Fibroblast of mammary gland (primary cell): ENCODE data around the gene TIMP2.

Source experiments
- DNase-seq: peaks from one replicate; pipeline ENCODE4 v3.0.0-alpha.2; 2010; ENCODE audit warnings: low read depth
- H3K4me3 ChIP-seq: 2 replicates; pipeline ENCODE4 v1.5.1; 2011; ENCODE audit warnings: low read depth, mild to moderate bottlenecking, low read length, moderate library complexity; ENCODE audit not compliant: control insufficient read depth
- TF ChIP-seq, protein P1 (sequence below): conservative IDR thresholded peaks from 2 replicates; pipeline ENCODE4 v1.5.1; 2011; ENCODE audit warnings: low read depth, low read length, inconsistent platforms; ENCODE audit not compliant: control insufficient read depth, insufficient read depth

TIMP2 gene

DNA sequence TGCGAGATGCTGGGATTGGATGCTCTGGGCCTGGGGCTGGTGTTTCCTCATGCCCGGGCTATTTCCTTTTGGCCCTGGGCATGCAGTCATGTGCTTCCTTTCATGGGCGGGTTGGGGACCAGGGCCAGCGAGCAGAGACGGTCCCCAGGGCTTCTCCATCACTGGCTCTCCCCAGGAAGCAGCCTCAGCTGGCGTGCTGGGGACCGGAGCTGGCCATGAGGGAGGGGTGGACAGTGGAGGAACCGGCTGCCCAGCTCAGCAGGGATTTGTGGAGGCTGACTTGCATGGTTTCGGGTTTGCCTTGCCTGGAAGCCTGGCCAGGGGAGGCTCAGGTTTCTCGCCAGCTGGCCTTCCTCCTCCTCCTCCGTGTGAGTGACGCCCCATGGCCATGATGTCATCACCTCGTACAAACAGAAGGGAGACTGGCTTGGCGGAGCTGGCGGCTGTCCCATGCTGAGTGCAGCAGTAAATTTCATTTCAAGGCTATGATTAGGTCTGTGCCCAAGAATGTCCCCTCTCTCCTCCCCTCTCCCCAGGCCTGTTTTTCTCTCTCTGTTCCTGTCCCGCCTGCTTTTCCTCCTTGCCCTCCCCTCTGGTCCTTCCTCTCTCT lies 8.9 kb upstream of the TIMP2 start:
- DNase-seq = peak; percentile 99
- peak overlapping the region; percentile 26 for H3K4me3 ChIP-seq
- TF ChIP-seq, protein P1, sequence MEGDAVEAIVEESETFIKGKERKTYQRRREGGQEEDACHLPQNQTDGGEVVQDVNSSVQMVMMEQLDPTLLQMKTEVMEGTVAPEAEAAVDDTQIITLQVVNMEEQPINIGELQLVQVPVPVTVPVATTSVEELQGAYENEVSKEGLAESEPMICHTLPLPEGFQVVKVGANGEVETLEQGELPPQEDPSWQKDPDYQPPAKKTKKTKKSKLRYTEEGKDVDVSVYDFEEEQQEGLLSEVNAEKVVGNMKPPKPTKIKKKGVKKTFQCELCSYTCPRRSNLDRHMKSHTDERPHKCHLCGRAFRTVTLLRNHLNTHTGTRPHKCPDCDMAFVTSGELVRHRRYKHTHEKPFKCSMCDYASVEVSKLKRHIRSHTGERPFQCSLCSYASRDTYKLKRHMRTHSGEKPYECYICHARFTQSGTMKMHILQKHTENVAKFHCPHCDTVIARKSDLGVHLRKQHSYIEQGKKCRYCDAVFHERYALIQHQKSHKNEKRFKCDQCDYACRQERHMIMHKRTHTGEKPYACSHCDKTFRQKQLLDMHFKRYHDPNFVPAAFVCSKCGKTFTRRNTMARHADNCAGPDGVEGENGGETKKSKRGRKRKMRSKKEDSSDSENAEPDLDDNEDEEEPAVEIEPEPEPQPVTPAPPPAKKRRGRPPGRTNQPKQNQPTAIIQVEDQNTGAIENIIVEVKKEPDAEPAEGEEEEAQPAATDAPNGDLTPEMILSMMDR = no peak

DNA sequence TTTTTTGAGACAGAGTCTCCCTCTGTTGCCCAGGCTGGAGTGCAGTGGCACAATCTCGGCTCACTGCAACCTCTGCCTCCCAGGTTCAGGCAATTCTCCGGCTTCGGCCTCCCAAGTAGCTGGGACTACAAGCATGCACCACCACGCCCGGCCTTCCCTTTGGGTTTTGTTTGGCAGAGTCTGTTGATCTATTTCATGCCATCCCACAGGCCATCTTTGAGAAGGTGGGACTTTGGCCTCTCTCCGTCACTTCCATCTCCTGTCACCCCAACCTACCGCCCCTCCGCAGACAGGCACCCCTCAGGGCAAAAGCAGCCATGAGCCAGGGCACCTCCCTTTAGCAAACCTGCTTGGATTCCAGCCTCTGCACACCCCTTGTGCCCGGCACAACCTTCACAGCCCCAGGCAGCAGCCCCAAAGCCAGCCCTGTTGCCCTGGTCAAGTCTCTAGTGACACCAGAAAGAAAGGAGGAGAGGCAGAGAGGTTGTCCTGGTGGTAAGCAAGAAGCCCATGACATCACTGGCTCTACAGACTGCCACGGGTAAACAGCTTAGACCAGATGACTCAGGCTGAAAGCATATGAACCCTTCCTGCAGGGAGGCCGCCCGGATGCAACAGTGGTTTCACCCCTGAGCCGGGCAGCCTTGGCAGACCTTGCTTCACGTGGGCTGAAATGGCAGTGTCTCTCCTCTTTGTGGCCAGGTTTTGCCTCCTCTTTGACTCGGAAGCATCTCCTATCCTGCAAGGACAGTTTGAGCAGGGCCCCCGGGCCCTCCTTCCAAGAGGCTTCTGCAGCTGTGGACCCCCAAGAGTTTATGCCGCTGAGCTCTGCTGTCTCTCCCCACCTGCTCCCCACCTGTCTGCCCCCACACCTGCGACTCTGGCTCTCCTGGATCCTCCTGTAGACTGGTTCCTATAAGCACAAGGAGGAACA lies 8.1 kb upstream of the TIMP2 start:
- H3K4me3 ChIP-seq = peak overlapping the region; percentile 26
- peak; percentile 99 for DNase-seq
- TF ChIP-seq, protein P1 = no peak

DNA sequence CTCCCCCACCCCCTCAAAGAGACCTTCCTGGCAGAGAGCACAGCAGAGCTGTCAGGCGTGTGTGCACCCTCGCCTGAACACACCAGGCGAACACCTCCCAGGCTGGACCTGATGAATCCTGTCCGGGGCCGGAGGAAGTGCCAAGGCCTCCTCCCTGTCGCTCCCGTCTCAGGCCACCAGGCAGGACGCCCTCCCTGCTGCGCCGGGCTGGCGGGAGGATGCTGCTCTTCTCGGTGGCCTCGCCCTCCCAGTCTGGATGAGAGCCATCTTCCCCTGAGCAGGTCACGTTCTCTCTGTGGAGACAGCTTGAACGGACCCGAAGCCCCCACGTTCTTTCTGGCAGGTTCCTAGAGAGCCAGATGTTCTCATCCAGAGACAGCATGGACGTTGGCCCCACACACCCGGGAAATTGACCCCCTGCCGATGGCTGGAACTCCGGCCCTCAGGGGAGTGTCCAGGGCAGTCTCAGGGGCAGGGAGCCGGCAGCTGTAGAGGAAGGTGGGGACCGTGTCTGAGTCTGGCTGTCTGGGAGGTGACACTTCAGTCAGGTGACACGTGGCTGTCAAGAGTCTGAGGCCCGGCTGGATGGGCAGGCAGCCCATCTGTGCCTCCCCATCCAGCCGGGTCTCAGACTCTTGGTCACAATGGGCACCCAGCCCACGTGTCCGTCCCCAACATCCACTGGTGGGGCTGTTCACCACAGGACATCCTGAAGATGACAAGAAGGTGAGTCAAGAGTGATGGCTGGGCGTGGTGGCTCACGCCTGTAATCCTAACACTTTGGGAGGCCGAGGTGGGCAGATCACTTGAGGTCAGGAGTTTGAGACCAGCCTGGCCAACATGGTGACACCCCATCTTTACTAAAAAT lies 5.0 kb upstream of the TIMP2 start:
- TF ChIP-seq, protein P1 = no peak
- no peak overlapping the region for H3K4me3 ChIP-seq
- no peak for DNase-seq

DNA sequence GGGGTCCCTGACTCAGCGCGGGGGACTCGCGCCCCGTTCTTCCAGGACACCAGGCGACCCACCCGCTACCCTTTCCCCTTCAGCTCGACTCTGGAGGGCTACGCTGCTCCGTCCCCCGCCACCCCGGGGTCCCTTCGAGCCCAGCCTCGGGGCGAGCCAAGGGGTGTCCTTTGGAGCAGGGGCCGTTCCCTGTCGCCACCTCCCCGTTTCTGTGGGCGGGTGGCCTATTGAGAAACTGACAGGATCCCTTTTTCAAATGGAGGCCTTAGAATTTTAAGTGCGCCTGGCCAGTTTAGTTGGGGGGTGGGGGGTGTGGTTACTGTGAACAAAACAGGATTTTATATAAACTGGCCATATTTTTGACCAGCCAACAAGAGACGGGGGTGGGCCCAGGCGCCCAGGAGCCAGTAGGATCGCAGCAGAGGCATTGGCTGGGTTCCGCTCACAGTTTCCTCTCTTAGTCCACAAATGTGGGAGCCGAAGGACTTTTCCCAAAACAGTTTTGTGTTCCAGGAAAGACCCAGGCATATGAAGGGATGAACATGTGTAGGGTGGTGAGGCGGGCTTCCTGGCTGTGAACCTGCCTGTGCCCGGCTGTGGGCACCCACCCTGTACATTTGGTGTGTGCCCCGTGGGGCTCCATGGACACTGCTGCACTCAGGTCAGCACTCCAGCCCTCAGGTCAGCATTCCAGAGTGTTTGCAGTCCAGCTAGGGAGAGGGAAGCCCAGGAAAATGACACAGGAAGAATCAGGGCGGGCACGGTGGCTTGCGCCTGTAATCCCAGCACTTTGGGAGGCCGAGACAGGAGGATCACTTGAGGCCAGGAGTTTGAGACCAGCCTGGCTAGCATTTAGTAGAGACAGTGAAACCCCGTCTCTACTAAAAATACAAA lies 722 bp upstream of the TIMP2 start:
- DNase-seq = peak; percentile 91
- TF ChIP-seq, protein P1 = no peak
- H3K4me3 ChIP-seq = peak overlapping the region; percentile 52

DNA sequence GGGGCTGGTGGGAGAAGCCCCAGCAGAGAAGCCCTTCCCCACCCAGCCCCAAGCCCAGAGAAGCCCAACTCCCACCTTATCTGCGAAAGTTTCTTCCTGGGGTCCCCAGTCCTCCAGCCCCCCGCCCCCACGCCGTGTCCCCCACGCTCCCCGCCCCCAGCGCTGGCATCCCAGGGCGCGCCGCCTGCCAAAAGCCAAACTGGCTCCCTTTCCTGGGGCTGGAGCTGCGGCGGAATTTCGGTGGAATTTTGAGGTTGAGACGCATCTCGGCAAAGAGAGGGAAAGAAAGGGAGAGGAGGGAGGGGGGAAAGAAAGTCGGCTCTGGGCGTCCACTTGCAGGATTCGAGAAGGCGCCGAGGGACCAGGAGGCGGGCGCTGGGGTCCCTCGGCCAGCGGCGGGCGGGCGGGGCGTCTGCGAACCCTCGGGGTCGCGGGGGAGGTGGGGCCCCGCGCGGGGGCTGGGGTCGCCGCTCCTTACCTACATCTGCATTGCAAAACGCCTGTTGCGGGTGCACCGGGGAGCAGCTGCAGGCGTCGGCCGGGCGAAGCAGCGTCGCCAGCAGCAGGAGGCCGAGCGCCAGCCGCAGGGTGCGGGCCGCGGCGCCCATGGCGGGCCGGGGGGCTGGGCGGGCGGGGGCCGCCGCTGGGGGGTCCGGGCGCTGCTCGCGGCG lies 571 bp downstream of the TIMP2 start:
- peak overlapping the region; percentile 81 for H3K4me3 ChIP-seq
- no peak for DNase-seq
- TF ChIP-seq, protein P1 = no peak
